Lower leg skin (tissue), 3 donors: ENCODE results near the gene MTERF4.

Source experiments
- CTCF ChIP-seq, 3 donors: fragments of 450-650 bp; IDR thresholded peaks; one replicate each; pipeline ENCODE4 v1.5.1; 2016; ENCODE audit warnings: antibody characterized with exemption in 3 of 3, mild to moderate bottlenecking in 3 of 3, moderate library complexity in 2 of 3
- POLR2A ChIP-seq, 2 donors: fragments of 450-650 bp; IDR thresholded peaks; one replicate each; pipeline ENCODE4 v1.6.1; 2016 to 2017; ENCODE audit warnings: antibody characterized with exemption in 2 of 2, mild to moderate bottlenecking in 1 of 2, moderate library complexity in 1 of 2

GRCh38 chr2:241125626-241126025 is 23.5 kb upstream of the MTERF4 start:
- no peak for TF ChIP-seq POLR2A (IDR thresholded peaks at IDR 0.05)
- TF ChIP-seq CTCF (IDR thresholded peaks at IDR 0.05), result no peak
